Measurements from ENCODE around the gene HIGD2B.
A peak's percentile ranks its signal among the peaks of the same experiment; 100 is the strongest.
"Not testable (repeated sequence)": the region's sequence is repeated elsewhere in the genome, so short reads cannot be mapped to it uniquely, and the experiment has no call there.

DNA sequence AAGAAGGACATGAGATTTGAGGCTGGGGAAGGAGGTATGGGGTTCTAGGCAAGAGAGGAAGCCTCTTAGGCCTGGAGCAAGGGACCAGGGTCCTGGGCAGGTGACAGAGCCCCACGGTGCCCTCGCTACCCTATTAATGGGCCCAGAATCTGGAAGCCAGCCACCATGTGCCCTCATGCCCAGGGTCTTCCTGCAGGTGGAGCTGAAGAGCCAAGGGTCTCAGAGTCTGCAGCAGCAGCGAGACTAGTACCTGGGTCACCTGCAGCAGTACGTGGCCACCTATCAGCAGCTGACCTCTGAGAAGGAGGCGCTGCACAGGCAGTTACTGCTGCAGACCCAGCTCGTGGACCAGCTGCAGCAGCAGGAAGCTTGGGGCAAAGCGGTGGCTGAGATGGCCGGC is 22.1 kb downstream of the HIGD2B start:
- TF ChIP-seq, protein P1, sequence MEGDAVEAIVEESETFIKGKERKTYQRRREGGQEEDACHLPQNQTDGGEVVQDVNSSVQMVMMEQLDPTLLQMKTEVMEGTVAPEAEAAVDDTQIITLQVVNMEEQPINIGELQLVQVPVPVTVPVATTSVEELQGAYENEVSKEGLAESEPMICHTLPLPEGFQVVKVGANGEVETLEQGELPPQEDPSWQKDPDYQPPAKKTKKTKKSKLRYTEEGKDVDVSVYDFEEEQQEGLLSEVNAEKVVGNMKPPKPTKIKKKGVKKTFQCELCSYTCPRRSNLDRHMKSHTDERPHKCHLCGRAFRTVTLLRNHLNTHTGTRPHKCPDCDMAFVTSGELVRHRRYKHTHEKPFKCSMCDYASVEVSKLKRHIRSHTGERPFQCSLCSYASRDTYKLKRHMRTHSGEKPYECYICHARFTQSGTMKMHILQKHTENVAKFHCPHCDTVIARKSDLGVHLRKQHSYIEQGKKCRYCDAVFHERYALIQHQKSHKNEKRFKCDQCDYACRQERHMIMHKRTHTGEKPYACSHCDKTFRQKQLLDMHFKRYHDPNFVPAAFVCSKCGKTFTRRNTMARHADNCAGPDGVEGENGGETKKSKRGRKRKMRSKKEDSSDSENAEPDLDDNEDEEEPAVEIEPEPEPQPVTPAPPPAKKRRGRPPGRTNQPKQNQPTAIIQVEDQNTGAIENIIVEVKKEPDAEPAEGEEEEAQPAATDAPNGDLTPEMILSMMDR (IDR thresholded peaks at IDR 0.05), result peak; percentile 5
- not testable (repeated sequence) for TF ChIP-seq EZH2 (IDR thresholded peaks at IDR 0.05)
